Stimulated activated naive CD4-positive, alpha-beta T cell (primary cell): ENCODE data around the gene TEX29.

ENCODE experiments used
- DNase-seq, 6 experiments: peaks; one replicate each; lab custom pipeline; 2025; lab: John Stamatoyannopoulos, UW

Gene TEX29

GRCh38 chr13:111370147-111370546 lies 49.7 kb downstream of the TEX29 start:
- no peak for DNase-seq

- DNase-seq: no peak
These were observed 50.4 kb downstream of the TEX29 start for GRCh38 chr13:111370570-111371535.

GRCh38 chr13:111371720-111372119 lies 51.3 kb downstream of the TEX29 start:
- no peak for DNase-seq

- peak in 1 of 6 experiments; percentile 15 for DNase-seq
These were observed 52.4 kb downstream of the TEX29 start for GRCh38 chr13:111372651-111373425.

GRCh38 chr13:111373486-111373885 lies 53.0 kb downstream of the TEX29 start:
- DNase-seq: no peak

GRCh38 chr13:111380431-111380830 lies 60.0 kb downstream of the TEX29 start:
- DNase-seq: no peak

- DNase-seq: no peak
These were observed 62.0 kb downstream of the TEX29 start for GRCh38 chr13:111382411-111382810.

- no peak for DNase-seq
These were observed 62.4 kb downstream of the TEX29 start for GRCh38 chr13:111382877-111383276.

GRCh38 chr13:111383591-111384440 lies 63.4 kb downstream of the TEX29 start:
- DNase-seq: peak in 3 of 6 experiments; percentile 7 to 65 (median 23)

- DNase-seq: peak in 4 of 6 experiments; percentile 9 to 73 (median 60)
These were observed 64.2 kb downstream of the TEX29 start for GRCh38 chr13:111384441-111385182.

GRCh38 chr13:111385183-111385857 lies 64.9 kb downstream of the TEX29 start:
- no peak for DNase-seq

- DNase-seq: no peak
These were observed 66.8 kb downstream of the TEX29 start for GRCh38 chr13:111387026-111387871.

GRCh38 chr13:111387945-111388600 lies 67.6 kb downstream of the TEX29 start:
- no peak for DNase-seq

- DNase-seq: peak in 4 of 6 experiments; percentile 16 to 60 (median 42)
These were observed 68.5 kb downstream of the TEX29 start for GRCh38 chr13:111388851-111389500.

GRCh38 chr13:111389621-111390521 lies 69.4 kb downstream of the TEX29 start:
- no peak for DNase-seq

- no peak for DNase-seq
These were observed 70.3 kb downstream of the TEX29 start for GRCh38 chr13:111390522-111391270.

GRCh38 chr13:111392486-111392885 lies 72.0 kb downstream of the TEX29 start:
- DNase-seq: no peak
